ENCODE data around the gene TMEM178B.

TMEM178B gene

GRCh38 chr7:141302617-141303016, 228.8 kb downstream of the TMEM178B start:
- no peak for DNase-seq (ENCODE audit: extremely low spot score)
- ChIA-PET CTCF (no interaction called here), POLR2A (no interaction called here)
- TF ChIP-seq CTCF (IDR thresholded peaks at IDR 0.05; ENCODE audit: control extremely low read depth, extremely low read depth, low read depth, missing control alignments): no peak

GRCh38 chr7:141304291-141304690, 230.4 kb downstream of the TMEM178B start:
- no peak for TF ChIP-seq CTCF (IDR thresholded peaks at IDR 0.05; ENCODE audit: control extremely low read depth, extremely low read depth, low read depth, missing control alignments)
- CTCF ChIA-PET: no interaction called here
- POLR2A ChIA-PET: no interaction called here
- DNase-seq (ENCODE audit: extremely low spot score): no peak

- no peak for DNase-seq (ENCODE audit: extremely low spot score)
- ChIA-PET CTCF (no interaction called here), POLR2A (interaction anchor here (0.6 kb wide), 1 partner anchor 152 kb away, joined by 3 read pairs; no protein-coding TSS in a partner anchor)
- TF ChIP-seq CTCF (IDR thresholded peaks at IDR 0.05; ENCODE audit: control extremely low read depth, extremely low read depth, low read depth, missing control alignments): no peak
These were observed 232.2 kb downstream of the TMEM178B start for GRCh38 chr7:141306081-141306480.

- TF ChIP-seq CTCF (IDR thresholded peaks at IDR 0.05; ENCODE audit: control extremely low read depth, extremely low read depth, low read depth, missing control alignments): no peak
- POLR2A ChIA-PET: no interaction called here
- DNase-seq (ENCODE audit: extremely low spot score): no peak
- CTCF ChIA-PET: no interaction called here
These were observed 238.5 kb downstream of the TMEM178B start for GRCh38 chr7:141312395-141312794.

GRCh38 chr7:141312828-141313521, 239.1 kb downstream of the TMEM178B start:
- ChIA-PET POLR2A (no interaction called here), CTCF (no interaction called here)
- no peak for TF ChIP-seq CTCF (IDR thresholded peaks at IDR 0.05; ENCODE audit: control extremely low read depth, extremely low read depth, low read depth, missing control alignments)
- no peak for DNase-seq (ENCODE audit: extremely low spot score)

- ChIA-PET POLR2A (no interaction called here), CTCF (no interaction called here)
- no peak for DNase-seq (ENCODE audit: extremely low spot score)
- no peak for TF ChIP-seq CTCF (IDR thresholded peaks at IDR 0.05; ENCODE audit: control extremely low read depth, extremely low read depth, low read depth, missing control alignments)
These were observed 240.0 kb downstream of the TMEM178B start for GRCh38 chr7:141313896-141314295.
